Measurements from ENCODE around the gene TLL1.

TLL1 gene

DNA sequence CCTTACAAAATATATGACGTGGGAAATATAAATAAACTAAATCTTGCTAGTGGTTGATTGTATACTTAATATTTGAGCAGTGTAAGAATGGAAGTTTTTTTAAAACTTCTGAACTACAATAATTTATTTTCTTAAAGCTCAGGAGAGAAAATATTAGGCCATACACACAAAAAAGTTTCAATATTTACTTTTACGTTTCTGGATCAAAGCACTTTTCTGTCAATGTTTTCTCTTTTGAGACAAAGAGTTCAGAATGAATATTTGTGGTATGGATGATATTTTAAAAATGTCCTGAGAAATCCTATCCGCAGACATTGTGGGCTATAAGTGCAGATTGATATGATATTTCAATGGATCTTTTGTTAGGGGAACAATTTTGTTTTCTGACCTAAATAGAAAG is 109.9 kb downstream of the TLL1 start:
- no peak for DNase-seq

DNA sequence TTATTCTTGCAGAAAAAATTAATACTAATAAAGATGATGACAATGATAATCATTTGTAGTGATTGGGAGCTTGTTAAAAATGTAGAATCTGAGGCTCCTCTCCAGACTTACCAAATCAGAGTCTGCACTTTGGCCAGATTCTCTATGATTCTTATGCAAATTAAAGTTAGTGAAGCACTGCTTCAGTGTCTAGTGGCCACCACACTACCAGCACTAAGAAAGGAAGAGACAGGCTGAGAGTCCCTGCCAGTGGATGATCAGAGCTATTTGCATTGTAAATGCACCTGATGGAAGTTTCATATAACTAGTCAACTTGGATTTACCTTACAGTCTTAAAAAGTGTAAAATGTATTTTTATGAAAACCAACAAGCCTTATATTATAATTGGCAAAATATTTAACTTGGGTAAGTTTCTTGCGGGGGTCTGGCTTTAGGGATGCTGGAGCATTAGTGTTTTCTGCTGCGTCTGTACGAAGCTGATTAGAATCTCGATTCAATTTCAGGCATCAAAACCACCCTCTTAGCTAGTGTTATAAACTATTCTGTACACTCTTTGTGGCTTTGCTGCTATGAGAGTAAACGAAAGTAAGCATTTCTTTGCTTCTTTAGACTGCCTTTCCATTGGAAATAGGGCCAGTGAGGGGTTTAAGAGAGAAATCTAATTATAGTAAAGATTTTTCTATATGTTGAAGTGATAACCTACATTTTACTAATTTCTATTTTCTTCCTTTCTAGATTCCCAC is 114.1 kb downstream of the TLL1 start:
- DNase-seq: no peak

DNA sequence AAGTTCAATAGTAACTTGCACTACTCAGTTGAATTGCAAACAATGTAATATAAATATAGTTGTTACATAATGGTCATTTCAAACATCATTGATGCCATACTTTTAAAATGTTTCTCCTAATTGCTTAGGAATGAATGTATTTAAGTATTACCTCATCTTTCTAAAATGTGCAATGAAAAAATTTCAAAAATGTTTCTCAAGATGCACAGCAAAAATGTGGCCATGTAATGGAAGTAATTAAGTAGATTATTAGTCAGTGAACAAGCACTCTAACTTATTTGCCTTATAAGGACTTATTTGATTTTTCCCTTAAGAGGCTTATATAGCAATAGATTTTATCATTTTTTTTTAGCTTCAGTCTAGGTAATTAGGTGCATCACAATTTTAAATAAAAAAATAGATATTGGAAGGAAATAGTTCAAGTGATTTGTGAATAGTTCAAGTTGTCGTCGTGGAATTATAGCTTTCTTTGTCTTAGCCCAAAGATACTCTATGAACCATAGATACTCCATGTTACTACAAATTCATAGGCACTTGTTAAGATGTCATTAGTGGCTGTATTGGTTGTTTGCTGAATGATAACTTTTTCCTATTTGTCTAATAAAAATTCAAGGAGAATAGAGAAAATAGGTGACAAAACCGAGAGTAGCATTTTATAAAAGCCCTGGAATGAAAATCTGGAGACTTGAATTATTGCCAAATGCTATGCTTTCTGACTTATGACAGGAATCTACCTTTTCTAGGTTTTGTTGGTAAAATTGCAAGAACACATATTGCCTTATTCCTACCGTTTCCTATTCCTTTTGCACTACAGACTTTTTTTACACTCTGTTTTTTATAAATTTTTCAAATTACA is 118.5 kb downstream of the TLL1 start:
- no peak for DNase-seq

DNA sequence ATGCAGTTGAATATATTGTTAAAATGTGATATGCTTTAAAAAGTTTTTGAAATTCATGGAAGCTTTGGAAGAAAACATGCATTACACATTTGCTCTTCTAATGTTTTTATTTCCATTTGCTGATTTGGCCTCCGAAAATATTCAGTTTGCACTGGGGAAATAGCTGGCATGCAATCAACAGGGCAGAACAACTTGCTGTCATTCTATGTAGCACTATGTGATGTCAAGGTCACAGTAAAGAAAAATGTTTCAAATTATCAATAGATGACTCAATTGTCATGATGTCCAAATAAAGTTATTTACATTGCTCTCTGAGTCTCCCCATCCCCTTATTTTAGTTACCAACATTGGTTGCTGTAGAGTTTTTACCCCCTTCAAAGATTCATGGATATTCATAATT is 119.2 kb downstream of the TLL1 start:
- no peak for DNase-seq

DNA sequence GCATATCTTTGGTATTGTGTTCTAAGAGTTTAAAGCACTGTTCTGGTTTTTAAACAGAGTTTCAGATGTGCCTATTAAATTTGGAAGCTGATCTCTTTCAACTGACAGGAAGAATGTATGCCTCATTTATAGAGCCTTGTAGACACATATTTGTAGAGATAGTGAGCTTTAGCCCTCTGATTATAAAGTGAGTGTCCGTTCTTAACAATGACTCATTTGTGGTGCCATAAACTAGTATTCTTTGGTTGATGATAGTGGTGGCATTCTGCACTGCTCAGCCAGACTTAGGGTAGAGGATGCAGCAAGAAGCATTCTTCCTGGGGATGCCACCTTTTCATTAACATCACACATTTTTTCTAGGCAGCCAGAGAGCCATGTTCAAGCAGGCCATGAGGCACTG is 121.7 kb downstream of the TLL1 start:
- DNase-seq: no peak

DNA sequence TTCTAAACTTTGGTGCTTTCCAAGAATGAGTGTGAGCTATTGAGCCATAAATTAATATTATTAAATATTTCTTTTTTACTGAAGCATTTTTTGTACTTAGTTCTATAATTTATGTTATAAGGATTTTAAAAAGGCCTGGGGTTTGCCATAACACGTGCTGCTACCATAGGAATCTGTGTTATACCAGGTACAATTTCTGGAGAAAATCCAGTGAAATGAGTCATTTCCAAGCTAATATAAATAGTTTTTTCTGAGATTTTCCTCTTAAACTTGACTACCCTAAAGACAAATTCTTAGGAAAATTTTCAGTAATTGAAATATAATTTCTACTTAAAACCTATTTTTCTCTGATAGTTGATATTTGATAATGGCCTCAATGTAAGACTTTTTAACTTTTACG is 130.8 kb downstream of the TLL1 start:
- DNase-seq: no peak

DNA sequence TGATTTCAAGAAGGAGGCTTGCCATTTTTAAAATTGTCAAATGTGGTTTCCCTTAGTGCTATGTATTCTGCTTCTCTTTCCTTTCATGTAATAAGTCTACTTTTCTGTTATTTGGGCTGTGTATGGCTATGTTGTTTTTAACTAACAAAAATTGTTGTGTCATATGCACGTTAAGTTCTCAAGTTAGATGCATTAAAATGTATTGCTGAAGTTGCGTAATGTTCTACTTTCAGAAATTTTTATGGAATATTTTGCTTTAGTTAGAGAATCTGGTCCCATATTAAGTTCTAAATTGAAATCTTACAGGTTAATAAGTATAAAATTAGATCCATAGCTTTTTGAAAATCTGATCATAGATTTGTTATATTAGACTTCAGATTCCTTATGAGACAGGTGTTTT is 133.2 kb downstream of the TLL1 start:
- DNase-seq: no peak

DNA sequence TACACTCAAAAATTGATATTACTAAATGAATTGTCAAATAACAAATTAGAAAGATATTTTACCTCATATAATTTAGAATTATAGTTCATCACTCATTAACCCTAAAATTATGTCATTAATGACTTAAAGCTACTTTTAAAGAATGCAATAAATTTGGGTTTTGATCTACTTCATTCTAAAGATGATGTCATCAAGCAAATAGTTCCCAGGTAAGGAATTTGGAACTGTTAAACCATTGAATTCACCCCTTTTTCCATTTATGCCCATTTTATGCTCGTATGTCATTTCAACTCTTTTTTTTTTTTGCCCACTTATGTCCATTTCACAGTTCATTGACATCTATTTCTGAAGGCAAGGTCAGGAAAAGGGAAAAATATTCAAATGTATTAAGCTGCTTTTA is 135.5 kb downstream of the TLL1 start:
- DNase-seq: no peak

DNA sequence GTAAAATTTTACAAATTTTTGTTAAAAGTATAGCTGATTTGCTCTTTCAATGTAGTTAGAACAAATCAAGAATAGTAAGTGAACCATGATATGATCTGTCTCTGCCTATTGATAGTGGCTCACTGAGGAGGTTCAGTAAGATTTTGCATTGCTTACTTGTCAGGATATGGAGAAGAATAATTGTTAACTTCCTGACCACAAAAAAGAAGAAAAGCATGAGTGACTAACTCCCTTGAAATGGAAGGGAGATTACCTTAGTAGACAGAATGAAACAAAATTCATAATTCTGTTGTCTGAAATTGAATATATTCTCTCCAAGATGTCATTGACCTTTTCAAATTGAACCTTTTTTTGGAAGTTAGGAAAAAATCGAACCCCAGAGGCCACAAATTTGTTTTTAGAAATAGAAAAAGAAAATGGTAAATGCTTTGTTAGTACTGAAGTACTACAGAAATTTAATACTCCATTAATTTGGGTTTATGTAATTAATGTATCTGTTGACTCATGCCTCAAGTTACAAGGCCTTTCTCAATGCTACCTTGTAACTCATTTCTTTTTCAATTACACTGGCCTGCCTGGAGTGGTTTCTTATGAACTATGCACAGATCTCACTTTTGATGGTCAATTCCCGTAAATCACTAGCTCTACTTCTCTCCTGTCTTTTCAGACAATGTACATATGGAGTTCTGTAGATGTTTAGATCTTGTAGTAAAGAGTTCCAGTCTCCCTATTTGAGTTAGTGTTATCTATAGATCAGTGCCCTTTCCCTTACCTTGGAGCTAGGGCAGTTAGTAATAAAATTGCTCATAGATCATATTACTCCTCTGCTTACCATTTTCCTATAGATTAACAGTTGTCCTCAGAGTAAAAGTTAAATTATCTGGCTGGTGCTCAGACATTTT is 139.3 kb downstream of the TLL1 start:
- no peak for DNase-seq

DNA sequence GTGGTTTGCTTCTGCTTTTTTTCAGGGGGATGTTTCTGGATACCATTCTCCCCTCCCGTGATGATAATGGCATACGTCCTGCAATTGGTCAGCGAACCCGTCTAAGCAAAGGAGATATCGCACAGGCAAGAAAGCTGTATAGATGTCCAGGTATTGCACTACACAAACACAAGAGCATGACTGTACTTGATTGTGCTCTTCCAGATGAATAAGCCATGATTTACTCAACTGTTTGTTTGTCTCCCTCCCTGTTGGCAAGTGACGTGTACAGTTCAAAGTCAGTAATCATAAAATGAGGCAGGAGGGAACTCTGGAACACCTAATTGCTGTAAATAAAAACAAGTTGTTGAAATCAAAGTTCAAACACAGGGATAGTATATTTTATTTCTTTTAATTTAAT is 141.4 kb downstream of the TLL1 start:
- DNase-seq: no peak

DNA sequence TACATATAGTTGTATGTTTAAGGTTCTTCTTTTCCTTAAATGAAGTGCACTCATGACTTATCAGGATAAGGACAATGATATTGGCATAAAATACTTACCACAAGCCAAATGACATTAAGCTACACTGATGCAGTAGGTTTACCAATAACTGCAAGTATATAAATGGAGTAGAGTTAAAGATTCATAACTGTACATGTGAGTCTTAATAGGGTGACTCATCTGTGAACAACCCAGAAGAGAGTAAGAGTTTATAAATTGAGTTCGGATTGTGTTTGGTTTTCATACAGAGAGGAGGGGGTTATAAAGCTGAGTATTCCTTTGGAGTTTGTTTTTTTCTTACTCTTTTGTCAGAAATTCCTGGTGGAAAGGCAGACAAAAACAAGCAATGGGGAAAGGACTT is 144.8 kb downstream of the TLL1 start:
- DNase-seq: no peak

DNA sequence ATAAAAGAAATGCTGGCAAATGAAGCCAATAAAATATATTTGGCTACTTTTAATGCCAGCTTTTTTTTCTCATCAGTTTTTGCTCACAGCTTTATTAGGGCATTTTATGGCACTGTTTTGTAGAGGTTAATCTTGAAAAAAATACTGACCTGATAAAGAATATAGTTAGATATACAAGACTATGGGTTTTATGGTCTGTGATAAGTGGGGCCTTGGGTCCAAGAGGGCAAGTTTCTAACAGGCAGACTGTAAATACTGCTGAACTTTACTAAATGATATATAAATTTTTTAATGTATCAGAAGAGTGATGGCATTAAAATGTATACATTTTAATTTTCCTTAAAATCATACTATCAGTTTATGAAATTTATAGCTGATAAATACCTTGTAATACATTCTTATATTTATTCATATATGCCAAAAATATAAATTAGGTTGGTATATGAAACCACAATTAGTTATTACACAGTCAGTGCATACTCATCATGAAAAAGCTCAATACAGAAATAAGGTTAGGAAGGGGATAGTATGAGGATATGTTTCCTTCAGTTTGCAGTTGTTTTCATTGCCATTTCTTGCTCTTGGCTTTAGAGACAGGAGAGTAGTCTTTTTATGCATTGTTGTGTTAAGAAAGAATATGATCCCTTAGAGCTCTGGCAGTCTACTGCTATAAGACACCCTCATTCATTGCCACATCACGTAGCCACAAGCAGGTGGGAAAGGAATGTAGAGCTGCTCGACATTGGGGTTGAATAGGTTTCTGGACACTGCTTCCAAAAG is 146.6 kb downstream of the TLL1 start:
- no peak for DNase-seq

DNA sequence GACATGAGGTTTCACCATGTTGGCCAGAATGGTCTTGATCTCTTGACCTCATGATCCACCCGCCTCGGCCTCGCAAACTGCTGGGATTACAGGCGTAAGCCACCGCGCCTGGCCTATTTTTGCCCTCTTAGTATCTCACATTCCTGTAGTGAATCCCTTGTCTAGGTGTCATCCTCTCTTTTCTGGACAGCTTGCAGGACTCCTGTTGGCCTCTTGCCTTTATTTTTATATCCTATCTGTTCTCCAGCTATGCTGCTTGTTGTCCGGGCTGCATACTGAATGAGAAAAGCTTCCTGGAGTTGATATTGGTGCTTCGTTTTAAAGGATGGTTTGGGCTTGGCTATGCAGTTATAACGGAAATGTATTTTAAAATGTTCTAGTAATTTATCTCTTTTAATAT is 148.6 kb downstream of the TLL1 start:
- DNase-seq: no peak

DNA sequence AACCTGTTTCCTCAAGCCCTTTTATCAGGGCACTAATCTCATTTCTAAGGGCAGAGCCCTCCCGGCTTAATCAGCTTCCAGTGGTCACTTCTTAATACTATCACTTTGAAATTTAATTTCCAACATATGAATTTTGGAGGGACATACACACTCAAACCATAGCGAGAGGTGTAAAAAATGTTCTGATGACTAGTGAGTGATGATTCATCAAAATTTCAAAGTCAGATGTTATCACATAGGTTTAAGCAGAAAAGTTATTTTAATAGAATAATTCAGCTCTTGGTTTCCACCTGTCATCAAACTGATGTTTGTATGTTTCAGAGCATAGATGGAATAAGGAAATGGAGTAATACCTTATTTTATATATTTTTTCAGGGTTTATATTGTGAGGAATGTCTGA is 161.9 kb downstream of the TLL1 start:
- DNase-seq: no peak

DNA sequence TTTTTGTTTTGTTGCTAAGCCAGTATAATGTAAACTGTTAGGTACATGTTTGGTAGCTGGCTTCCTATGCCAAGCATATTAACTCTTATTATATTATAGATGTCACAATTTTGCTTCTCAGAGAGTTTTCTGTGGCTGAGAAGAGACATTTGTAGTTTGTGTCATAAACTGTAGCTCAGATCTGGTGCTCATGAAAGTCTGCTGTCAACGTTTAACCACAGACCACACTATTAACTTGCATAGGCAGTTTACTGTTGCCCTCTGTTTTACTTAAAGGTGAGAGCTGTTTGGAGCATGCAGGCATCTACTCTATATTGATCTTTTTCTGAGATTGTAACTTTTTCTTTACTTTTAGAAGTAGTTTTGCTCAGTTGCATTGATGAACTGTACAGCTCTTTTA is 166.8 kb downstream of the TLL1 start:
- no peak for DNase-seq

DNA sequence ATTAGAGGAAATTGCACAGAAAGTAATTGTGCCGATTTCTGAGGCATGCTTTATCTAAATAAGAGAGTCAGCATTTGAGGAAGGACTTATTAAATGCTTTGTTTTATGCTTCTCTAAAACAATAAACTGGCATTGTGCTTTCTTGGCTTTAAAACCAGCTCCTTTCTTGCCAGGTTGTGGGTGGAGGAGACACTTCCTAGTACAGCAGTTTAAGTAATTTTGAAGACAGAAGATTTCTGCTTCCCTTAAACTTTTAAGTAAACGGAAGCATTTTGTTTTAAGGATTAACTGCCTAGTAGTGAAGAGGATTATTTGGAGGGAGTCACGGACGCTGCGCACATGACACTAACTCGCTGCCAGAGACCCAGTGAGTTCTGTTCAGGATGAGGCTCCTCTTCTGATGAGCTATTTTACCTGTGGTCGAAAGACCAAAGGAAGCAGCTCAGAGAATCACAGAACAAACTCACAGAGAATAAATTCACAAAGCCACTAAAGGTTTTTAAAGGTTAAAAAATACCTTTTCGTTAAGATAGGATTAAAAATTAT is 169.5 kb downstream of the TLL1 start:
- no peak for DNase-seq

DNA sequence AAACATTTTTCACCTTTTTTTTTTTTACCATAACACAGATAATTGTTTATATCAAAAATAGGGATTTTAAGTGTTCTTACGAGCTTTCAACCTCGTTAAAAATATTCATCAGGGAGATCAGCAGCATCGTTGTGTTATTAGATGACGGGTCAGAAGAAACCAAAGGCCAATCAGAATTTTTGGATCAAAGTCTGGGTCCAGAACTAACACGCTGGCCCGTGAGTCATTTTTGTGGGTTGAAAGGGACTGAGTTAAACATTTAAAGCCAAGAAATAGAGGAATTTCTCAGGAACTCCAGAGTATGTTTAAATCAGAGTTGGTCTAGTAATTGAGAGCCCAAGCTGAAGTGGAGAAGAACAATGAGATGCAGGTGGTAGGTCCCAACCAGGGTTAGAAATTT is 170.8 kb downstream of the TLL1 start:
- DNase-seq: no peak

DNA sequence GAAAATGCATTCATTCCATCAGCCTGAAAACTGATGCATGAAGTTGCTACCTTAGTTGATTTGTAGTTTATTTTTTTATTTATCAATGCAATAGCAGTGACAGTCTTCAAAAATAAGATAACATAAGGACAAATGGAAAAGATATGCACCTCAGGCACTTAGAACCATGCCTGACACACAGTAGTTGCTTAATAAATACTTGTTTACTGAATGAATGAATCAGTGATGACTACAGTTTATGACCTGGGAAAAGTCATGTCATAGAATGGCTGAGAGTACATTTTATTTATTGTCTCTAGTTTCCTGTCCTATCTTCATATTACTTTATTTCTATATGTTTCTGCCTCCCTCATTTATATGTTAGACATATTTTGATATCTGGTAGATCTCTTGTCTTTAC is 171.8 kb downstream of the TLL1 start:
- DNase-seq: no peak

DNA sequence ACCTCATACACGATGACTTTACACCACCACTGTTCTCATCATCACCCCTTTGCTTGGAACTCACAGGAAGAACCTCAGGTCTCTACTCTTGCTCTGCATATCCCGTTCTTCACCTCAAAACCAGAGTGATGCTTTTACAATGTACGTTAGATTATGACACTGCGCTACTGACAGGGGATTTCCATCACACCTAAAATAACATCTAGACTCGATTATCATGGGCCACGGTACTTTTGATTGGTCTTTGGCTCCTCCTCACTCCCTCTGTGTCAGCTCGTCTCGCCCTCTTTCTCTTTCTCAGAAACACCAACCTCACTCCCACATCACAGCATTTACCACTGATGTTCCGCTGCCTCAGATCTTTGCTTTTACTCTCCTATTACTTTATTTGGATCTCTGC is 172.4 kb downstream of the TLL1 start:
- no peak for DNase-seq

DNA sequence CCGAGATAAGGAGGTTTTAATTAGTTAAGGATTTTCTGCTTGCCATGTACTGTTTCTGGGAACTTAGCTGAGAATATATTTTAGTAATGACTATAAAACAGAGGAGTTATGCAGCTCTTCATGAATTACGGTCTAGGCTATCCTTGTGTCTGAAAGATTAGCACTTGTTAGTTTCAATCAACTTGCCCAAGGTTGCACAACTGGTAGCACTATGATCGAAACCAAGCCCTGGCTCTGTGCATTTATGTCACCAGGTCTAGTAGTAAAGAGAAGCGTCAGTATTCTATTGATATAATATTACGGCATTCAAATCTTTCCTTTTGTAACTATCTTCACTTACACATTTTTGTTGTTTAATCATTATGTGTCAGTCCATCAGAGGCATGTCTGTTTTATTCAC is 176.0 kb downstream of the TLL1 start:
- no peak for DNase-seq

DNA sequence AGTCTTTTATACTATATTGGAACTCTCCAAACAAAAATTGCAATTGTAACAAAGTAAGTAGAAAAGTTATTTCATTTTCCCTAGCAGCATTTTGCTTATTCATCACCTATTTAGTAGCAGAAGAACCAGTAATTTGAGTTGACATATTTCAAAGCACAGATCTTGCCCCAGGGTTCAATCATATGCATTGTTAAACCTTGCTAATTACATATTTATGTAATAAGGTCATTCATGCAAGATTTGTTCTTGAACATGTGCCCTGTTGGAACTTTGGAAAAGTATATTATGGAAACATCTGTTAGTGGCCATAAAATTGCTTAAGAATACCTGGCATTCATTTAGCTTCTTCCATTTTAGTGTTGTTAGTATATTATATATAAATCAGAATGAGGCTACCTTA is 191.7 kb downstream of the TLL1 start:
- no peak for DNase-seq

DNA sequence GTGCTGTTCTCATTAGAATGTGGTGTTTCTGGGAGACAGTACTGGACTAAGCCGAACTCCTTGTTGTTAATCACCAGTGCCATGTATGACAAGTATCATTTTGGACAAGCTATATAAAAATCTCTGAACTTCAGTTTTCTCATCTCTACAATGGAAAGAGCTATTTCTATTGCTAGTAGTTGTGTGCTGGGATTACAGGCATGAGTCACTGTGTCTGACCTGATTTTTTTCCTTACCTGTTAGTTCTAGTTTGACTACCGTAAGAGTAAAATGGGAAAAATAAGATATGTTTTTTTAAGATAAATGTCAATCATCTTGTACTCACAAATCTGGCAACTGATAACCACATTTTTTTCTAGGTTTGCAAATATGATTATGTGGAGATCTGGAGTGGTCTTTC is 192.3 kb downstream of the TLL1 start:
- no peak for DNase-seq
